HEK293 (cell line): ENCODE data around the gene RABEP1.

Source experiments
- CTCF ChIP-seq: fragments of 450-650 bp; formaldehyde crosslinking; IDR thresholded peaks from 2 replicates; pipeline ENCODE4 v1.5.1; 2016; ENCODE audit warnings: missing biosample characterization, missing genetic modification characterization
- ZNF473 ChIP-seq: fragments of 450-650 bp; formaldehyde crosslinking; IDR thresholded peaks from 2 replicates; pipeline ENCODE4 v1.5.1; 2017; ENCODE audit warnings: missing biosample characterization, missing genetic modification characterization

GRCh38 chr17:5399767-5400166 is 117.7 kb downstream of the RABEP1 start:
- TF ChIP-seq CTCF: no peak
- TF ChIP-seq ZNF473 (tag by site-specific recombination): no peak
